Superior temporal gyrus (tissue), 1 donor: ENCODE data around the gene ICAM5.

Experiments used
- DNase-seq: peaks from one replicate; pipeline ENCODE4 v3.0.0-alpha.2; 2016; ENCODE audit errors: extremely low spot score

ICAM5 gene

DNA sequence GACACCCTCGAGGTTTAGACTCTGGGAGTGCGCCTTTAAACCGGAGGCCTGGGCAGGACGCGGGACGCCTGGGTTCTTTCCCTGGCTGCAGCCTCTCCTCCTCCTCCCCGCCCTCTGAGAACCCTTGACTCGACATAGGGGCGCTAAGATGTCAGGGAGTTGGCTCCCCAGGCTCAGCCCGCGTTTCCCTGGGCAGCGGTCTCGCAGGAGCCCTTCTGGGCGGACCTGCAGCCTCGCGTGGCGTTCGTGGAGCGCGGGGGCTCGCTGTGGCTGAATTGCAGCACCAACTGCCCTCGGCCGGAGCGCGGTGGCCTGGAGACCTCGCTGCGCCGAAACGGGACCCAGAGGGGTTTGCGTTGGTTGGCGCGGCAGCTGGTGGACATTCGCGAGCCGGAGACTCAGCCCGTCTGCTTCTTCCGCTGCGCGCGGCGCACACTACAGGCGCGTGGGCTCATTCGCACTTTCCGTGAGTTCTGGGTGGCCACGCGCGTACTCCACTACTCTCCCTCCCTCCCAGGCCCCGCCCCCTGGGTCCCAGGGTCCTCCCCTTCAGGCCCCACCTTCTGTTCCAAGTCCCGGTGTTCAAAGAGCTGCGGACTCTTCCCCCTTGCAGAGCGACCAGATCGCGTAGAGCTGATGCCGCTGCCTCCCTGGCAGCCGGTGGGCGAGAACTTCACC is 1.3 kb downstream of the ICAM5 start:
- no peak for DNase-seq

DNA sequence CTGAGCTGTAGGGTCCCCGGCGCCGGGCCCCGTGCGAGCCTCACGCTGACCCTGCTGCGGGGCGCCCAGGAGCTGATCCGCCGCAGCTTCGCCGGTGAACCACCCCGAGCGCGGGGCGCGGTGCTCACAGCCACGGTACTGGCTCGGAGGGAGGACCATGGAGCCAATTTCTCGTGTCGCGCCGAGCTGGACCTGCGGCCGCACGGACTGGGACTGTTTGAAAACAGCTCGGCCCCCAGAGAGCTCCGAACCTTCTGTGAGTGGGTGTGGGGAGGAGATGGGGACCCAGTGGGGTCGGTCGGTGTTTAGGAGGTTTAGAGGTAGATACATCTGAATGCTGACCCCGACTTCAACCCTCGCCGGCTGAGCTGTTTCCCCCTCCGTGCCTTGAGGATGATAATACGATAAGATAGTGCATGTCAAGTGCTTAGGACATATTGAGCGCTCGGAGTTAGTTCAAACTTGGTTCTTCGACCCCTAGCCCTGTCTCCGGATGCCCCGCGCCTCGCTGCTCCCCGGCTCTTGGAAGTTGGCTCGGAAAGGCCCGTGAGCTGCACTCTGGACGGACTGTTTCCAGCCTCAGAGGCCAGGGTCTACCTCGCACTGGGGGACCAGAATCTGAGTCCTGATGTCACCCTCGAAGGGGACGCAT is 1.9 kb downstream of the ICAM5 start:
- DNase-seq: no peak

DNA sequence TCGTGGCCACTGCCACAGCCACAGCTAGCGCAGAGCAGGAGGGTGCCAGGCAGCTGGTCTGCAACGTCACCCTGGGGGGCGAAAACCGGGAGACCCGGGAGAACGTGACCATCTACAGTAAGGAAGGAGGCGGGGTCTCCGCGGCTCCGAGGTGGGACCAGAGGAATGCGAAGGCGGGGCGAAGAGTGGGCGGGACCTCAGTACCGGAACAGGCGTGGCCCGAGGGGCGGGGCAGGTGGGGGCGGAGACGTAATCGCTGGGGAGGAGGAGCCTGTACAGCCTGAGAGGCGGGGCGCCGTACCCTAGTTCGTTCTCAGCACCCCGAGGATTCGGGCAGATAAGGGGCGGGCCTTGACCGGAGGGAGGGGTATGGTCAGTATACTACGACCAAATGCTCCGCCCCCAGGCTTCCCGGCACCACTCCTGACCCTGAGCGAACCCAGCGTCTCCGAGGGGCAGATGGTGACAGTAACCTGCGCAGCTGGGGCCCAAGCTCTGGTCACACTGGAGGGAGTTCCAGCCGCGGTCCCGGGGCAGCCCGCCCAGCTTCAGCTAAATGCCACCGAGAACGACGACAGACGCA is 2.5 kb downstream of the ICAM5 start:
- no peak for DNase-seq

DNA sequence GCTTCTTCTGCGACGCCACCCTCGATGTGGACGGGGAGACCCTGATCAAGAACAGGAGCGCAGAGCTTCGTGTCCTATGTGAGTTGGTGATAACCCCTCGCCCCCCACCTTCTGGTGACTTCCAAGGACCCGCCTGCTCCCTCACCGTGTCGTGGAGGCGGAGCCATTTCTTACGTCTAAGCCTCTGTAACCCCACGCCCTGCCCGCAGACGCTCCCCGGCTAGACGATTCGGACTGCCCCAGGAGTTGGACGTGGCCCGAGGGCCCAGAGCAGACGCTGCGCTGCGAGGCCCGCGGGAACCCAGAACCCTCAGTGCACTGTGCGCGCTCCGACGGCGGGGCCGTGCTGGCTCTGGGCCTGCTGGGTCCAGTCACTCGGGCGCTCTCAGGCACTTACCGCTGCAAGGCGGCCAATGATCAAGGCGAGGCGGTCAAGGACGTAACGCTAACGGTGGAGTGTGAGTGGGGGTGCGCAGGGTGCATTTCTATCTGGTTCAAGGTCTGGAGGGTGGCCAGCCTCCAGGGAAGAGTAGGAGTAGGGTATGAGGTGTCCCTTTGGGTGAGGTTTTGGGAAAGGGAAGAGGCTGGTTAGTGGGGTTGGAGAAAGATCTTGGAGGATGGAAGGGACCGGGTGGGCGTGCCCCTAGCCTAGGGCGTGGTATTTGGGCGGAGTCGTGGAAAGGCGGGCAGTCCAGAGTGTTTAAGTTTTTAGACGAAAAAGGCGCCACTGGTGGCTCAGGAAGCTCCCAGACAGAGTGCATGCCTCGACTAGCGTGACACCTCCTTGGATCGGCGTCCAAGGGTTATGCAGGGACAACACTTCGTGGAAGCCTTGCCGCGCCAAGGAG is 3.3 kb downstream of the ICAM5 start:
- no peak for DNase-seq

DNA sequence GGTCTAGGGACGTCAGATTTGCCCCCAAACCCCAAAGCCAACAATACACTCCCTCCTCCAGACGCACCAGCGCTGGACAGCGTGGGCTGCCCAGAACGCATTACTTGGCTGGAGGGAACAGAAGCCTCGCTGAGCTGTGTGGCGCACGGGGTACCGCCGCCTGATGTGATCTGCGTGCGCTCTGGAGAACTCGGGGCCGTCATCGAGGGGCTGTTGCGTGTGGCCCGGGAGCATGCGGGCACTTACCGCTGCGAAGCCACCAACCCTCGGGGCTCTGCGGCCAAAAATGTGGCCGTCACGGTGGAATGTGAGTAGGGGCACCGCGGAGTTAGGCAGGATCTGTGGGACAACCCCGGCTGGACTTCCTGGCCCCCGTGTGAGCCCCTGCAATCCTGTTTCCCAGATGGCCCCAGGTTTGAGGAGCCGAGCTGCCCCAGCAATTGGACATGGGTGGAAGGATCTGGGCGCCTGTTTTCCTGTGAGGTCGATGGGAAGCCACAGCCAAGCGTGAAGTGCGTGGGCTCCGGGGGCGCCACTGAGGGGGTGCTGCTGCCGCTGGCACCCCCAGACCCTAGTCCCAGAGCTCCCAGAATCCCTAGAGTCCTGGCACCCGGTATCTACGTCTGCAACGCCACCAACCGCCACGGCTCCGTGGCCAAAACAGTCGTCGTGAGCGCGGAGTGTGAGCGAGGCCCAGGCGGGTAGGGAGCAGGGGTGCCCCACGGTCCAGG is 4.0 kb downstream of the ICAM5 start:
- DNase-seq: no peak

DNA sequence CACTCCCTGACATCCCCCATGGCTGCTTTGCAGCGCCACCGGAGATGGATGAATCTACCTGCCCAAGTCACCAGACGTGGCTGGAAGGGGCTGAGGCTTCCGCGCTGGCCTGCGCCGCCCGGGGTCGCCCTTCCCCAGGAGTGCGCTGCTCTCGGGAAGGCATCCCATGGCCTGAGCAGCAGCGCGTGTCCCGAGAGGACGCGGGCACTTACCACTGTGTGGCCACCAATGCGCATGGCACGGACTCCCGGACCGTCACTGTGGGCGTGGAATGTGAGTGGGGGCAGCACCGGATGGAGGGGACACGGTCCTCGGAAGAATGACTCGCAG is 4.6 kb downstream of the ICAM5 start:
- no peak for DNase-seq

DNA sequence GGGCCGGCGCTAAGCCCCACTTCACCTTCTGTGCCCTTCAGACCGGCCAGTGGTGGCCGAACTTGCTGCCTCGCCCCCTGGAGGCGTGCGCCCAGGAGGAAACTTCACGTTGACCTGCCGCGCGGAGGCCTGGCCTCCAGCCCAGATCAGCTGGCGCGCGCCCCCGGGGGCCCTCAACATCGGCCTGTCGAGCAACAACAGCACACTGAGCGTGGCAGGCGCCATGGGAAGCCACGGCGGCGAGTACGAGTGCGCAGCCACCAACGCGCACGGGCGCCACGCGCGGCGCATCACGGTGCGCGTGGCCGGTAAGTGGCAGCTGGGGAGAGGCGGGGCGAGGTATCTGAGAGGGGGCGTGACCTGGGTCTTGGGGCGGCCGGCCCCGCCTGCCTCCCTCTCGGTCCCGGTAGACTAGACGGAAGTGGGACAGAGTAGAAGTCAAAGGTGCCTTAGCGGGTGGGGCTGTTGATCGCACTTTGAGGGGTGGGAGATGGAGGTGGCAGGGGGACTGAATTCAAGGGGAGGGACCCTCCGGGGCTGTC is 5.6 kb downstream of the ICAM5 start:
- no peak for DNase-seq

DNA sequence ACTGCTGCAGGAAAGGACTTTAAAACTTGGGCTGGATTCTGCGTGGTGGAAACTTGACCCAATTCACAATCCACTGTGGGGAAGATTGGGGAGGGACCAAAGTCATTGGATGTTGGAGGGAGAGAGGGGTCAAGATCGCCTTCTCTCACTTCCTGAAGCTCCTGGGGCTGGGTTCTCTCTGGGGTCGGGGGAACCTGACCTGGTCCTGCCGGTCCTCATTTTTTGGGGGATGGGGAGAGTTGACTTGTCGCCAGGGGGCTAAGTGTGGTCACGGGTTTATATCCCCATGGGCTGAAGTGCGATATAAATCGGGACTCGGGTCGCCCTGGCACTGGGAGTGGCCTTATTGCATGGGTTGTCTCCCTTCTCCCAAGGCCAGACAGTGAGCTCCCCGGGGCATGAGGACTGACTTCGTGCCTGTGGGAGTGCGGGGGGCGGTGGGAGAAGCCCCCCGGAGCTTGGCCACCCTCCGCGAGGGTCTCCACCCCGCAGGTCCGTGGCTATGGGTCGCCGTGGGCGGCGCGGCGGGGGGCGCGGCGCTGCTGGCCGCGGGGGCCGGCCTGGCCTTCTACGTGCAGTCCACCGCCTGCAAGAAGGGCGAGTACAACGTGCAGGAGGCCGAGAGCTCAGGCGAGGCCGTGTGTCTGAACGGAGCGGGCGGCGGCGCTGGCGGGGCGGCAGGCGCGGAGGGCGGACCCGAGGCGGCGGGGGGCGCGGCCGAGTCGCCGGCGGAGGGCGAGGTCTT is 6.3 kb downstream of the ICAM5 start:
- DNase-seq: no peak

DNA sequence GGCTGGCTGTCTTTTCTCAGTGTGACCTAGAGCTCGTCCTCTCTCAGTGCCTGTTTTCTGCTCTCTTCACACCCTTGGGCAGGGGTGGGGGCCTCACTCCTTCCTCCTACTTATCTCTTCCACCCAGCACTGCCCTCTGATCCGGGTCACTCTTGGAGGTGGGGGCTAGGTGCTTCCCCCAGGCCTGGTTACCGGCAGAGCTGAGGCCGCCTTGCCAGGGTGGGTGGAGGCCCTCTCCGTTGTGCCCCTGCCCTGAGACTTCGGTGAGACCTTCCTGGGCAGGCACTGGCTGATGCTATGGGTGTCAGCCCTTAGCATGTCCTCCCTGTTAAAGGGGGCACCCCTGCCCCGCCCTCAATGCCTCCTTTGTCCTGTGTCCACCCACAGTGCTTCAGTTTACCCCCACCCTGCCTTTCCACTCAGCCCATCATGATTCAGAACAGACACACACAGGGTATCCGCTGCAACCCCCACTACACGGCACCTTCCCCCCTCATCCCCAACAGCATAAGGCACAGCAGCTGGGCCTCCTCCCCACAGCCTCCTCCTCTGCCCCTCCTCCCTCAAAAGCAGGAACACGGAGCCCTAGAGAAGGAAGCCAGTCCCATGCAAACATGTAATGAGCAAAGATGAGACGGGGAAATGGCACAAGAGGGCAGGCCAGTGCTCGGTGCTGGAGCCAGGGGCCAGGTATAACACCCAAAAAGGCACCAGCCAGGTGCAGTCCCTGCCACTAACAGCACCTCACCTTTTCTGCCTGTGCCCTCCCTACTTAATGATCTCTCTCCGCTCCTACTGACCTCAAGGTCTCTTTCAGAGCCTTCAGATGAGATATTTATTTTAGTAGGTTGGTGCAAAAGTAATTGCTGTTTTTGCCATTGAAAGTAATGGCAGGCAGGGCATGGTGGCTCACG is 10.1 kb downstream of the ICAM5 start:
- no peak for DNase-seq

DNA sequence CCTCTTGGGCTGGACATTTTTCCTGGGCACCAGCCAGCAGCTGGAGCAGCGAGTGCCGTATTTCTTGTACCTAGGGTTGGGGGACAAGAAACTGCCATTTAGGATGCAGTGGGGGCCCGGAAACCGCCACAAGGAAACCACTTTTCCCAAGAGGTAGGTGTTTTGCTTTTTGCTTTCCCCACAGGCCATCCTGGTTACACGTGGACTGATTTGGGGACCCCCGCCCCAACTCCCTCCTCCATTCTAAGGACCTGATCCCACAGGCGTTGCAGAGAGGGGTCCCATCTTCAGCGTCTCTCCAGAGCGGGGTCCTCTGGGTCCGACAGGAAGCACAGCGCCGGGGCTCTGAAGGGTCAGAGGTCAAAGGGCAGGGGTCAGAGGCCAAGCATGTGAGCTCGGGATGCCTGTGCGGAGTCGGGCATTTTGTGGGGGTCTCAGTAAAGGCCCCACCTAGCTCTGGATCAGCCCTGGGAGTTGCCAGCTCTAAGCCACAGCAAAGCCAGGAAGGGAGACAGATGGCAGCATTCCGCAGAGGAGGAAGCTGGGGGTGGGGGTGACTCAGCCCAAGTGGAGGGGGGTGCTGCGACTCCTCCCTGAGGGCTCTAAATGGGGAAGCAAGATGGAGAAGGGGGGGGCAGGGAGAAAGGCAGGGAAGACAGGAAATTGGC is 15.5 kb downstream of the ICAM5 start:
- DNase-seq: no peak

DNA sequence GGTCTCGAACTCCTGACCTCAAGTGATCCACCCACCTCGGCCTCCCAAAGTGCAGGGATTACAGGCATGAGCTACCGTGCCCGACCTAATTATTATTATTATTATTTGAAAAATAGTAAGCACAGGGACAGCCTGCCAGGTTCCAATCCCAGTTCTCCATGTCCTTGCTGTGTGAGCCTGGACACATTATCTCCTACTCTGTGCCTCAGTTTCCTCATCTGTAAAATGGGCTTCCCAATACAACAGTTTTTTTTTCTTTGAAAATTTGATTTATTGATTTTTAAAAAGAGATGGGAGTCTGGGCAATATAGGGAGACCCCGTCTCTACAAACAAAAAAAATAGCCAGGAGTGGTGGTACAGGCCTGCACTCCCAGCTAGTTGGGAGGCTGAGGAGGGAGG is 16.6 kb downstream of the ICAM5 start:
- DNase-seq: no peak

DNA sequence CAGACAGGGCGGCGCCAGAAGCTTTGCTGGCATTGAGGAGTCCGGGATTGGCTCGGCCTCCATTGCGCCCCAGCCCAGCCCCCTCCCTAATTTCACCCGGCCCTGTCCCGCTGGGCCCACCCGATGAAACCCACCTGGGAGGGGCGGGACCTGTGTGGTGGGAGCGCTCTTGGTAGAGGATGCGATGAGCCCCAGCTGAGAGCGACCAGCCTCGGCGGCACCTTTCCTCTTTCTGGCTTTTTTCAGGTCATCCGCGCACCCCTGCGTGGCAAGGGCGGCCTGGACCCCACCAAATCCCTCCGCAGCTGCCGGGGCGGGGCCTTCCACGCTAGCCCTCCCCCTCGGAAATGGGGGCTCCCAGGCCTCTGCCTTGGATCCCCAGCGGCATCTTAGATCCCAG is 19.7 kb downstream of the ICAM5 start, which contains the start of gene ZGLP1:
ZGLP1 (minus strand) TSS at position 393 of the 400 bp plus-strand sequence.
- no peak for DNase-seq

DNA sequence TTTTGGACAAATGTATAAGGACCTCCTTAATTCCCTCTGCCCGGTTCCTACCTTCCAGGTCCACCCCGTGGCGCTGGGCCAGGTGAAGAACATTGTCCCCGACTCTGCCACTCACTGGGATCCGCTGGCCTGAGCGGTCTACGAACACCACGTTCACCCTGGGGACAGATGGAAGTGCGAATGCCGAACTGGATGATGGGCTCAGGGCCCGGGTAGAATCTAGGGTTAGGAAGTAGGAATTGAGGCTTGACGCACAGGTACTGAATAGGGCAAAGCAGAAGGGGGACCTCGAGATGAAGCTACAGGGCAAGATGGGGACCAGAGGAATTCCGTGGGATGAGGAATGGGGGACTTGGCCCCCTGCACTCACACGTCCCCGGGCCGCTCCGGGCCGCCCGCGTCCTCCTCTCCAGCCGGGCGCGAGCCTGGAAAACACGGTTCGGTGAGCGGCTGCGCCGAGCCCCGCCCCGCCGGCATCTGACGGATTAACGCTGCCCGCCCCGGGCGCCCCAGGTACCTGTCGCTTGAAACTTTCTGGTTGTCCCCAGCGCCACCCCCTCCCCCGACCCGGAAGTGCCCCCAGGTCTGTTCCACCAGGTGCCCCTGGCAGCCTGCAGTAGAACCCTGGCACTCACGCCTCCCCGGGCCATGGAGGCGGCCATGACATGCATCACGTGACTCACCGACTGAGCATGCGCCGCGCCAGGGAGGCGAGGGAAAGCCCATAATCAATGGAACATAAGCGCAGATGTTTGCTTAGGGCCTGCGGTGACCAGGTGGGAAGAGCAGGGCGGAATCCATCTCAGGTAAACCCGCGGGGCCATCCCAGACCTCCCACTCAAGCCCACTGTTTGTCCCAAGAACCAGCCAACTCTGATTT is 25.8 kb downstream of the ICAM5 start, which contains the start of gene FDX2:
FDX2 (minus strand) TSS at position 681 of the 880 bp plus-strand sequence; CDS start at position 662, 19 bp downstream.
- peak; percentile 92 for DNase-seq

DNA sequence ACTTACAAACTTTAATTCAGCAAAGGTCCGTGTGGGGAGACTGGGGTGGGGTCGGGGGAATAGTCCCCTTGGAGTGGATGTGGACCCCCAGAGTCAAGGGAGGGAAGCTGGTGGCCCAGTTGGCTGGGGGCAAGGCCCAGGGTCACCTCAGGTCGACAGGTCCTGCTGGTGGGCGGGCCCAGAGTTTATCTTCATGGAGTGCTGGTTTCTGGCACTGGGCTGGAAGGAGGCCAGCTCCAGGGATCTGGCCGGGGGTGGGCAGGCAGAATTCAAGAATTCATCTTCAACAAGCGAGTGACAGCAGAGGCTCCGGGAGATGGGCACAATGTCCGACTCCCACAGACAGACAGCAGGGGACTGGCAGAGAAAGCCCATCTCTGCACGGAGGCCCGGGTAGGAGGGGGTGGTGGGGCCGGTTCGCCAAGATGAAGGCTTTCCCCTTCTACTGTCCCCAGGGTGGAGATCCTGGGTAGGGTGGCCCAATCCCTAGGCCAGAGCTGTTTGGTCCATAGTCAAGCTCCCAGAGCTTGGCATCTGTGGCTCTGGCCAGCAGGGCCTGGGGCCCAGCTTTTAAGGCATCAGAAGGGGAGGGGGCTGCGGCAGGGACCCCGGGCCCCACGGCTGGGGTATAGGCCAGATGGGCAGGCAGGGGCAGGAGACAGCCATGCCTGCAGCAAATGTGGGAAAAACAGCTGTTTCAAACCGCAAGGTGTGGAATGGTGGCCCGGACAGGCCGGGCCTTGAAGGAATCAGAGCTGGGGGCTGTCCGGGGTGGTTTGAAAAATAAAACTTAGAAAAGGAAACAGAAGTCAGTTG is 26.7 kb downstream of the ICAM5 start:
- DNase-seq: no peak

DNA sequence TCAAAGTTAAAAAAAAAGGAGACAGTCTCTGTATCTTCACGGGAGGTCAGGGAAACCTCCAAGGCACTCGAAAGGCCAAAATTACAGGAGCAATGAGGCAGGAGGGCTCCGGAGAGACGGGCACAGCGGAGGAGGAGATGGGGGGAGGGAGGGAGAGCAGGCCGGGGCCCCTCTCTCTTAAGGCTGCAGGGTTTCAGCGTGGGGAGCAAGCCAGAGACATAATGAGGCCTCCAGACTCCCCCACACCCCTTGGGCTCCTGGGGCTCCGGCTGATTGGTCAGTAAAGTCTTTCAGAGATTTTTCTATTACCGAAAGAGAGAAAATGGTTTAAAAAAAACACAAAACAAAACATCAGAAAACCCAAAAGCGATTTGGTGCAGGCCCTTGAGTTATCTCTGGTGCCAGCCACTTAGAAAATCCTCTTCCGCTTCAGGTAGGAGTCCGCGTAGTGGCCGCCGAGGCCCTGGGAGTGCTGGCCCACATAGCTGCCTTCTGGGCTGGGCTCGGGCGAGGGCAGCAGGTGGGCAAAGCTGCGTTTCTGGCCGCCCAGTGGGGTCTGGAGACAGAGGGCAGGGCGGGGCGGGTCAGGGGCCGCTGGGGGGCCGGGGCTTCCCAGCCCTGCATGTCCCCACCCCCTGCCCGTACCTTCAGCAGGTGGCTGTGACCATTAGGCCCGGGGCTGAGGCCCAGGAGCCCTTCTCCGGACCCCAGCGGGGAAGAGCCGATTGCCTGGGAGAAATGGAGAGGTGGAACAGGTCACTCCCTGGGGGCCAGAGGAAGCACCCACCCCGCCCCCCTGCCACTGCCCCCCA is 27.5 kb downstream of the ICAM5 start:
- DNase-seq: no peak

DNA sequence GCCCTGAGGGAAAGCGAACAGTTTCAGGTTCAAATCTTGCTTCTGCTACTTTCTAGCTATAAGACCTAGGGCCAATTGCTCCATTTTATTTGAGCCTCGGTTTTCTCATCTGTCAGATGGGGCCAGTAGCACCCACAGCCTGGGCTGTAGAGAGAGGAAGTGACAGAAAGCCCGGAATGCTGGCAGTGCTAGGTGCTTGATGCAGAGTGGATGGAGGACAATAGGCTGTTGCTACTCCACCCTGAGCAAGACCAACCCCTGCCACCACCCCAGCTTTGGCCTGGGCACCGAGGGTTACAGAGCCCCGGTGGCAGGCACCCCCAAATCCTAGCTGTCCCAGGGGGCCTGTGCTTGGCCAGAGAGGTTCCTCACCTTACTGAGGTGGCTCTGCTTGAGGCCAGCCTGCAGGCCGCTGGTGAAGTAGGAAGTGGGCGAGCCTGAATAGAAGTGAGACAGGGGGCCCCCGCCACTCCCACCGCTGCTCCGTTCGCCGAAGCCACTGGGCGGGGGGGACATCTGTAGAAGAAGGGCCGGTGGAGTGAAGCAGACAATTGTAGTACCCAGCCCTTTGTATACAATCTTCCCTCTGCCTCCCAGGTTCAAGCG is 28.2 kb downstream of the ICAM5 start:
- DNase-seq: no peak
